ENCODE measurements around the gene NR4A3. TPM values are rescaled to one million over a fixed set of nuclear protein-coding genes. Genes with fewer than 3 reads are reported as not detected.

Gene NR4A3
- total RNA-seq, 1 donor from 2014 or later = 22.4 TPM

Other genes starting within 250 kb of the NR4A3 start
- gene STX17, start 84.8 kb downstream of the NR4A3 start, total RNA-seq = 27.1 TPM